Stimulated activated CD4-positive, alpha-beta T cell treated with anti-CD3 and anti-CD28 coated beads, TNF-alpha, amount 100 ng/mL, for 1 hour (primary cell): ENCODE results near the gene VPS25.
"Not testable (repeated sequence)": the region's sequence is repeated elsewhere in the genome, so short reads cannot be mapped to it uniquely, and the experiment has no call there.

Experiments used
- DNase-seq, 3 donors: peaks; one replicate each; pipeline ENCODE4 v3.0.0-alpha.2; 2020; ENCODE audit warnings: low read depth in 3 of 3, low spot score in 1 of 3

VPS25 gene

DNA sequence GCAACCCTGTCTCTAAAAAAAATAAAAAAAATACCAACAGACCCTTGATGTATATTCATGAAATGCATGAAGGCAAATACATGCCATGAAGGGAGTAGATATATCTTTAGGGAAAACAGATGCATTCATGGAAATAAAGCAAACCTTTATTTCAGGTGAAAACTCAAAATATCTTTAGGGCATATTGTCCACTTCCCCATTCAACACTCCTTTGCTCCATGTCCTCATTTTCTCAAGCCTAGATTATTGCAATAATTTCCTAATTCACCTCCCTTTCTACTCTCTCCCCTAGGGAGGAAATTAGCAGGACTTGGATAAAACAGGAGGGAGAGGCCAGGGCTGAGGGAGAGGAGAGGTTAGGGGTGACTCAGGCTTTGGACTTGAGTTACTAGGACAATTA, 5.7 kb upstream of the VPS25 start:
- no peak for DNase-seq

- DNase-seq = not testable (repeated sequence)
Measured at GRCh38 chr17:42768006-42768405, 5.2 kb upstream of the VPS25 start.

DNA sequence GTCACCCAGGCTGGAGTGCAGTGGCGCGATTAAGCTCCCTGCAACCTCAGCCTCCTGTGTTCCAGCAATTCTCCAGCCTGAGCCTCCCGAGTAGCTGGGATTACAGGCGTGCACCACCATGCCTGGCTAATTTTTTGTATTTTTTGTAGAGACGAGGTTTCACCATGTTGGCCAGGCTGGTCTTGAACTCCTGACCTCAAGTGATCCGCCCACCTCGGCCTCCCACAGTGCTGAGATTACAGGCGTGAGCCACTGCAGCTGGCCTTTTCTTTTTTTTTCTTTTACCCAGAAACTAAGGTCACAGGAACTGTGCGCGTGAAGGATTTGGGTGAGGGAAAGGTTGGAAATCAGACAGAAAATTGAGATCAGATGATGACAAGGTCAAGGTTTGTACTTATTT, 3.3 kb upstream of the VPS25 start:
- not testable (repeated sequence) for DNase-seq

DNA sequence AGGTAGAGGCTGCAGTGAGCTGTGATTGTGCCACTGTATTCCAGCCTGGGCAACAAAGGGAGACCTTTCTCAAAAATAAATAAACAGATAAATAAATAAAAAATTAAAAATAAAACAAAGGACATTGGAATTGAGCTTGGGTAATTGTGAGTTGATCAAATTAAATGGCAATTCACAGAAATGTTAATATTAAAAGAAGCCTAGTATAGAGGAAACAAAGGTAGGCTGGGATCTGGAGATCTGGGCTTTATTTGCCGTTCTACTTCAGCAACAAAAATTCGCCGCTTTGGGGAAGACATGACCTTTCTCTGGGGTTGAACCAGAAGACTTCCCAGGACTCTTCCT, 332 bp upstream of the VPS25 start:
- DNase-seq = no peak

DNA sequence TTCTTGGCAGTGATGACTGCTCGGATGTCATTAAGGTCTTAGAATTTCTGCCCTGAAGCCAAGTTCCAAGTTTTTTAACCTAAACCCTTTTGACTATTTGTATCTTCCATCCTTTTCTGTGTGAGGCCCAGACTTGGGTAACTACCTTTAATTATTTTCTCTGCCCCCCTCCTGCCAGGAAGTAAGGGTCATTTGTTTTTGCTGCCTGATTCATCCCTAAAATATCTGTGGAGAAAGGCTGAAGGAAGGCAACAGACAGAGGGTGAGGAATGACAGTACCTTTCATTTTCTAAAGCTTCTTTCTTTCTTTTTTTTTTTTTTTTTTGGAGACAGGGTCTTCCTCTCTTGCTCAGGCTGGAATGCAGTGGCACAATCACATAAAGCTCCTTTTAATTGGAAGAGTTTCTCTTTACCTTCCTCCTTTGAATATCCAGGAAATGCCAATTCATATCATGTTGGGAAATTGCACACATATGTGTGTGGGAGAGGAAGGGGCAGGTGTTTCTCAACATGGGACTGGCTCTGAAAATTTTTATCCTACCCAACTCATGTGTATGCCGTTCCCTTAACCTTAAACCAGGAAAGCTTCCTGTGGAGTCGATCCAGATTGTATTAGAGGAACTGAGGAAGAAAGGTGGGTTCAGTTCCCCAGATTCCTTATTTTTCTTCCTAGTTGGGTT, 957 bp downstream of the VPS25 start:
- no peak for DNase-seq

GRCh38 chr17:42775534-42776098, 2.4 kb downstream of the VPS25 start:
- no peak for DNase-seq

- no peak for DNase-seq
Measured at GRCh38 chr17:42778570-42778969, 5.3 kb downstream of the VPS25 start.

GRCh38 chr17:42779304-42779935, 6.2 kb downstream of the VPS25 start:
- DNase-seq = no peak

DNA sequence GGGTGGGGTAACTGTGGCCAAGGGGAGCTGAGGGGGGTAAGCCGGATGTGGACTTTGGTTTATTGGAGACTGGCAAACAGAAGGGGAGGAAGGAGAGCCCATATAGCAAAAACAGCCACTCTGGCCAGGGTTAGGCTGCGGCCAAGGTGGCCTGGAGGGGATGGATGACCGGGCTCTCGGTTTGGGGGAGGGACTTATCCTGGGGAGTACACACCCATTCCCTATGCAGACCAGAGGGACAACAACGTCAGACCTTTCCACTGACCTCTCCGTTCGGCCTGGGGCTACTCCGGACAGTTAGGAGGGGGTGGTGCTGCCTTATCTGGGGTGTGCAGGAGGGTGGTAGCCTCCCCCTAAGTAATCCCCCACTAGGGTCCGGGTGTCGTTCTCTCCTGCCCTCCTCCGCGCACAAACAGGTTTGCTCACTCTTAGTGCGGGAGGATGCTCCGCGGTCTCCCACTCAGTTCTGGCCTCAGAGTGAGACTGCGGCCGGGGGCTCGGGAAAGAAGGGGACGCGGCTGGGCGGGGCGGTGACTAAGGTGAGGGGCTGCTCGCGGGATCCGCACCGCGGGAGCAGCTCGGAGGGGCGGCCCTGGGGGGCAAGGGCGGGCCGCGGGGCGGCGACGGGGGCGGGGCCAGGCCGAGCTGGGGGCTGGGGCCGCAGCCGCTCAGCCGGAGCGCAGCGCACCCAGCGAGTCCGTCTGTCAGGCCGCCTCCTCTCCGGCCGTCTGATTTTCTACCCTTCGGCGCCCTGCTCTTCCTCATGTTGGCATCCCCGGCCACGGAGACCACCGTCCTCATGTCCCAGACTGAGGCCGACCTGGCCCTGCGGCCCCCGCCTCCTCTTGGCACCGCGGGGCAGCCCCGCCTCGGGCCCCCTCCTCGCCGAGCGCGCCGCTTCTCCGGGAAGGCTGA, 6.9 kb downstream of the VPS25 start, which contains the start of gene WNK4:
TSS of gene WNK4 (plus strand) at position 675 of the 915 bp plus-strand sequence. CDS start at position 764, 89 bp downstream.
- no peak for DNase-seq

GRCh38 chr17:42780851-42781638, 7.8 kb downstream of the VPS25 start:
- DNase-seq = no peak

DNA sequence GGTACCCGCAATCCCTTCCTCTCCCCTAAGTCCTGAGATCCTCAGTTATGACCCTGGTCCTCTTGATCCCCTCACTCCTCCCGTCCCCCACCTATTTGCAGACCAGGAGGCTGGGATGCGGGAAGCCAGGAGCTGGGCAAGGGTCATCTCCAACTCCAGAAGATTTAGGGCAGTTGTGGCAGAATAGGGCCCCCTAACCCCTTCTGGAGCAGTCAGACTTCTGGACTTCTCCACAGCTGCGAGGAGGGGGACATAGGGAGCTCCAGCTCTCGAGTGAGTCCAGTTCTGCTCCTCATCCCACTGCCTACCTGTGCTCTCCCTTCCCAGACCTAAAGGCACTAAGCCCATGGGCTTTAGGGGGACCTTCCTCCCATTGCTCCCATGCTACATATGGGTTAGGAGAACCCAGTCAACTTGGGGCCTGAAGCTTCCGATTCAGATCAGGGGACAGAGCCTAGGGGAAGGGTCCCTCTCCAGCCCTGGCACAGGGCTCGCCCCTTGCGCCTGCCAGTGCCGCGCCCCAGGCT, 8.5 kb downstream of the VPS25 start:
- DNase-seq = no peak

GRCh38 chr17:42782166-42783061, 9.2 kb downstream of the VPS25 start:
- DNase-seq = no peak

GRCh38 chr17:42783062-42783790, 10.0 kb downstream of the VPS25 start:
- DNase-seq = no peak

GRCh38 chr17:42783791-42784138, 10.5 kb downstream of the VPS25 start:
- DNase-seq = no peak

DNA sequence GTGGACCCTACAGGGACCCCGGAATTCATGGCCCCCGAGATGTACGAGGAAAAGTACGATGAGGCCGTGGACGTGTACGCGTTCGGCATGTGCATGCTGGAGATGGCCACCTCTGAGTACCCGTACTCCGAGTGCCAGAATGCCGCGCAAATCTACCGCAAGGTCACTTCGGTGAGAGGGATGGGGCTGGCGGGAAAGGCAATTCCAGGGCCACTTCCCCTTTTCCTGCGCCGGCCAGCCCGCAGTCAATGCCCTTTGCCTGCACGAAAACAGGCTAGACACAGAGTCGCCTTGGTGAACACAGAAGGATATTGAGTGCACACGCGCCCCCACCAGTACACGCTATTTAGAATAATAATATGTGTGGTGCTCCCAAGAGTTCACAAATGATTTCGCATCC, 11.2 kb downstream of the VPS25 start:
- no peak for DNase-seq

DNA sequence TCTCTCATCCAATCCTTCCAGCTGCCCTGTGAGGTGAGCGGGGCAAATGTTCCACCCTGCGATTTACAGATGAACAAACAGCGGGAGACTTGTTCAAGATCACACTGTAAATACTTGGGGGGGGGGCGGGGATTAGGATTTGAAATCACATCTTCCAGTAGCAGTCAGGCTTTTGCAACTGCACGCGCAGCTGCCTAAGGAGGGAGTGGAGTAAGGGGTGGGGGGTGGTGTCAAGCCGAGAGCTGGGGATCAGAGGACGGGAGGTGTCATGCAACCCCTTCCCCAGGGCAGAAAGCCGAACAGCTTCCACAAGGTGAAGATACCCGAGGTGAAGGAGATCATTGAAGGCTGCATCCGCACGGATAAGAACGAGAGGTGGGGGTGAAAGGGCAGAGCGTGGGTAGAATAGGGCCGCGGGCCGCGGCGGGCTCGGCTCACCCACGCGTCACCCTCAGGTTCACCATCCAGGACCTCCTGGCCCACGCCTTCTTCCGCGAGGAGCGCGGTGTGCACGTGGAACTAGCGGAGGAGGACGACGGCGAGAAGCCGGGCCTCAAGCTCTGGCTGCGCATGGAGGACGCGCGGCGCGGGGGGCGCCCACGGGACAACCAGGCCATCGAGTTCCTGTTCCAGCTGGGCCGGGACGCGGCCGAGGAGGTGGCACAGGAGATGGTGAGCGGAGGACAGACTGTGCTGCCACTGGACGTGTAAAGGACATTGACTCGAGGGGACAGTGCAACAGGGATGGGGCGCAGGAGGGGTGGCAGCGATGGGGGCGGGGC, 11.8 kb downstream of the VPS25 start:
- DNase-seq = no peak

- DNase-seq = no peak
Measured at GRCh38 chr17:42787266-42787665, 14.0 kb downstream of the VPS25 start.

- no peak for DNase-seq
Measured at GRCh38 chr17:42791948-42792347, 18.7 kb downstream of the VPS25 start.
